Ishikawa (cell line): ENCODE measurements around the gene CCND3.

Experiments
- CEBPB ChIP-seq: IDR thresholded peaks from 2 replicates; pipeline ENCODE4 v1.6.1; 2012
- CREB1 ChIP-seq: IDR thresholded peaks from 2 replicates; pipeline ENCODE4 v1.6.1; 2012; ENCODE audit warnings: low read depth
- EGR1 ChIP-seq: IDR thresholded peaks from 2 replicates; pipeline ENCODE4 v1.6.1; 2012
- EP300 ChIP-seq: IDR thresholded peaks from 2 replicates; pipeline ENCODE4 v1.6.1; 2012; ENCODE audit warnings: borderline replicate concordance
- FOXM1 ChIP-seq: IDR thresholded peaks from 2 replicates; pipeline ENCODE4 v1.6.1; 2012; ENCODE audit warnings: low read depth, borderline replicate concordance
- NFIC ChIP-seq: IDR thresholded peaks from 2 replicates; pipeline ENCODE4 v1.6.1; 2012
- RAD21 ChIP-seq: IDR thresholded peaks from 2 replicates; pipeline ENCODE4 v1.6.1; 2012; ENCODE audit warnings: low read depth
- TAF1 ChIP-seq: IDR thresholded peaks from 2 replicates; pipeline ENCODE4 v1.6.1; 2012; ENCODE audit warnings: low read depth, mild to moderate bottlenecking
- TCF12 ChIP-seq: IDR thresholded peaks from 2 replicates; pipeline ENCODE4 v1.6.1; 2012; ENCODE audit warnings: low read depth
- TEAD4 ChIP-seq: IDR thresholded peaks from 2 replicates; pipeline ENCODE4 v1.6.1; 2012
- USF1 ChIP-seq: IDR thresholded peaks from 2 replicates; pipeline ENCODE4 v1.6.1; 2012
- YY1 ChIP-seq: IDR thresholded peaks from 2 replicates; pipeline ENCODE4 v1.6.1; 2012; ENCODE audit warnings: low read depth
- ZBTB7A ChIP-seq: IDR thresholded peaks from 2 replicates; pipeline ENCODE4 v1.6.1; 2012; ENCODE audit warnings: low read depth
- TF ChIP-seq, protein P1 (sequence below): IDR thresholded peaks from 2 replicates; pipeline ENCODE4 v1.6.1; 2012
- TF ChIP-seq, protein P2 (sequence below): IDR thresholded peaks from 2 replicates; pipeline ENCODE4 v1.6.1; 2012; ENCODE audit warnings: low read depth, mild to moderate bottlenecking

Gene CCND3

GRCh38 chr6:41887331-41887751 is 54.3 kb downstream of the CCND3 start:
- TF ChIP-seq TEAD4 (no peak), NFIC (no peak)

DNA sequence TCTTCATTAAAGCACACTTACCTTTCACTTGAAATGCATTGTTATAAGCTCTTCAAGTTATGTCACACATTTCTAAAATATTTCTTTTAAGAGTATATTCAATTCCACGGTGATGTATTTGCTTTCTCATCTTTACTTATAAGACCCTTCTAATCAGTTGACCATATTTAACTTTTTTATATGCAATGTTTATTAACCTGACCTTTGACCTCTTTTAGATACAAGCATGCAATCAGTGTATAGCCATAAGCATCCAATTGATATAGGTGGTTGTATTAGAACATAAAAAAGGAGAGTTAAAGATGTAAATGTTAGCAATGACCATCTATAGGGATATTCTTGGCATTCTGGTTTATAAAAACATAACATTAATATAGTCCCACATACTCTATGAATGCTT is 55.7 kb downstream of the CCND3 start:
- TF ChIP-seq TEAD4: no peak
- no peak for TF ChIP-seq RAD21
- no peak for TF ChIP-seq CREB1
- TF ChIP-seq ZBTB7A: no peak
- no peak for TF ChIP-seq EGR1
- no peak for TF ChIP-seq FOXM1
- TF ChIP-seq, protein P1, sequence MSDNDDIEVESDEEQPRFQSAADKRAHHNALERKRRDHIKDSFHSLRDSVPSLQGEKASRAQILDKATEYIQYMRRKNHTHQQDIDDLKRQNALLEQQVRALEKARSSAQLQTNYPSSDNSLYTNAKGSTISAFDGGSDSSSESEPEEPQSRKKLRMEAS: no peak
- TF ChIP-seq TCF12: no peak
- TF ChIP-seq NFIC: no peak
- TF ChIP-seq YY1: no peak
- TF ChIP-seq EP300: no peak
- TF ChIP-seq, protein P2, sequence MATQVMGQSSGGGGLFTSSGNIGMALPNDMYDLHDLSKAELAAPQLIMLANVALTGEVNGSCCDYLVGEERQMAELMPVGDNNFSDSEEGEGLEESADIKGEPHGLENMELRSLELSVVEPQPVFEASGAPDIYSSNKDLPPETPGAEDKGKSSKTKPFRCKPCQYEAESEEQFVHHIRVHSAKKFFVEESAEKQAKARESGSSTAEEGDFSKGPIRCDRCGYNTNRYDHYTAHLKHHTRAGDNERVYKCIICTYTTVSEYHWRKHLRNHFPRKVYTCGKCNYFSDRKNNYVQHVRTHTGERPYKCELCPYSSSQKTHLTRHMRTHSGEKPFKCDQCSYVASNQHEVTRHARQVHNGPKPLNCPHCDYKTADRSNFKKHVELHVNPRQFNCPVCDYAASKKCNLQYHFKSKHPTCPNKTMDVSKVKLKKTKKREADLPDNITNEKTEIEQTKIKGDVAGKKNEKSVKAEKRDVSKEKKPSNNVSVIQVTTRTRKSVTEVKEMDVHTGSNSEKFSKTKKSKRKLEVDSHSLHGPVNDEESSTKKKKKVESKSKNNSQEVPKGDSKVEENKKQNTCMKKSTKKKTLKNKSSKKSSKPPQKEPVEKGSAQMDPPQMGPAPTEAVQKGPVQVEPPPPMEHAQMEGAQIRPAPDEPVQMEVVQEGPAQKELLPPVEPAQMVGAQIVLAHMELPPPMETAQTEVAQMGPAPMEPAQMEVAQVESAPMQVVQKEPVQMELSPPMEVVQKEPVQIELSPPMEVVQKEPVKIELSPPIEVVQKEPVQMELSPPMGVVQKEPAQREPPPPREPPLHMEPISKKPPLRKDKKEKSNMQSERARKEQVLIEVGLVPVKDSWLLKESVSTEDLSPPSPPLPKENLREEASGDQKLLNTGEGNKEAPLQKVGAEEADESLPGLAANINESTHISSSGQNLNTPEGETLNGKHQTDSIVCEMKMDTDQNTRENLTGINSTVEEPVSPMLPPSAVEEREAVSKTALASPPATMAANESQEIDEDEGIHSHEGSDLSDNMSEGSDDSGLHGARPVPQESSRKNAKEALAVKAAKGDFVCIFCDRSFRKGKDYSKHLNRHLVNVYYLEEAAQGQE: no peak
- no peak for TF ChIP-seq USF1
- TF ChIP-seq TAF1: no peak
- no peak for TF ChIP-seq CEBPB

GRCh38 chr6:41884957-41885356 is 56.7 kb downstream of the CCND3 start:
- TF ChIP-seq USF1 (no peak), RAD21 (no peak), NFIC (no peak), ZBTB7A (no peak), TAF1 (no peak), CREB1 (no peak), EGR1 (no peak), FOXM1 (no peak), YY1 (no peak), TCF12 (no peak)
- TF ChIP-seq, protein P2: no peak
- TF ChIP-seq, protein P1: no peak
